GM18868 (cell line): Measurements from ENCODE around the gene SPNS2.

ENCODE experiments used
- ATAC-seq: cut with Tn5 transposase; IDR thresholded peaks from one replicate; pipeline ENCODE4 v1.9.1; 2021; ENCODE audit warnings: mild to moderate bottlenecking, moderate library complexity; ENCODE audit not compliant: unreplicated experiment

Gene SPNS2

DNA sequence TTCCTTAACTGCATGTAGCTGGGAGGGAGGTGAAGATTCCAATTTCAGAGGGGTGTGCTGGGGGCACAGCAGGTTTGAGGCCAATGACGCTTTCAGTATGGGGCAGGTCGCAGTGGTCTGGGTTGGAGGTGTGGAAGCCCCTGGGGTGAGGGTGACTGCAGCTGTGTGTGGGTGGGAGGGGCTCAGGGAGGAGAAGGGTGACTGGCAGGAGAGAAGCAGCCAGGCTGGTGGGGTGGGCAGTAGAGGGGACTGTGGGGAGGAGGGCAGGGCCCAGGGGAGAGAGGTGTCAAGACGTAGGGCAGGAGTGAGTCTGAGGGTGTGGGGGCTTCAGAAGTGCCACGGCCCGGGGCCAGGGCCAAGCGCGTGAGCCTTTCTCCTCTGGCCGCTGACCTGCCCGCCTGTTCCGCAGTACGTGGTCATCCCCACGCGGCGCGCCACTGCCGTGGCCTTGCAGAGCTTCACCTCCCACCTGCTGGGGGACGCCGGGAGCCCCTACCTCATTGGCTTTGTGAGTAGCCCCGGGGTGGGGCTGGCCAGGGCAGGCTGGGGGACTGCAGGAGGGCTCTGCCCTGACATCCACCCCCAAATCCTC, 37.1 kb downstream of the SPNS2 start:
- no peak for ATAC-seq

DNA sequence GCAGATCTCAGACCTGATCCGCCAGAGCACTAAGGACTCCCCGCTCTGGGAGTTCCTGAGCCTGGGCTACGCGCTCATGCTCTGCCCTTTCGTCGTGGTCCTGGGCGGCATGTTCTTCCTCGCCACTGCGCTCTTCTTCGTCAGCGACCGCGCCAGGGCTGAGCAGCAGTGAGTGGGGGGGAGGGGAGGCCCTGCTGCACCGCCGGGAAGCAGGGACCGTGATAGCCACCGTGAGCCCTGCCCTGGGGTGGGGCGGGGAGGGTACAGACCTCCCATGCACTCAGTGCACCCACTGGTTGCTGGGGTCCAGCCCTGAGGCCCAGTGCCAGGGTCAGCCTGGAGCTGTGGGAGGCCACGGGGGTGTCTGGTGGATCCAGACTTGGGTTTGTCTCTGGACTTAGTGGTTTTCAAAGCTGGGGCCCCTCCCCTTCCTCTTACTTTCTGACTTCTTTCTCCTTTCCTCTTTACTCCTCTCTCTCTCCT, 37.6 kb downstream of the SPNS2 start:
- no peak for ATAC-seq

DNA sequence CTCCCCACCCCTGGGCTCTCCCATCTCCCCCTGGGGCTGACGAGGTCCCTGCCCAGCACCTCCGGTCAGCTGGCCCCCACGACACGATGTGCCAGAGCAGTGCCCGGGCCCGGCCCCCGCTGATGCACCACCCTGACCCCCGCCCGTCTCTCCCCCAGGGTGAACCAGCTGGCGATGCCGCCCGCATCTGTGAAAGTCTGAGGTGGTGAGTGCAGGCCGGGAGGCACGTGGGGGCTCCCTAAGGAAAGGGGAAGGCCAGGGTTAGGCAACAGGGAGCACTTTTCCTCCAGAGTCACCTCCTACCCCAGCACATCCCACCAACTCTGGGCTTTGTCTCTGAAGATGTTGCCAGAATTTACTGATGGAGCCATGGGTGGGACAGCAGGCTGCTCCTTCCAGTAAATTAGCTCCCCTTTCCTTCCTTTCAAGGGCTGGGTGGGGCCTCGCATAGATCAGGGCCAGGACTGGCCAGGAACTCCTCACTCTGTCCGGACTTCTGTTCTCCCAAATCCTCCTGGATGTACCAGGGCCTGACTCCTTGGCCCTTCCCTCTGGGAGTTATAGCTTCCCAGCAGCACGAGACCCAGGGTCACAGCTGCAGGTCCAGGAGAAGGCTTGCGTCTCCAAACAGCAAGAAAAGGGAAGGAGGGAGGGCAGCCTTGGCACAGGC, 38.2 kb downstream of the SPNS2 start:
- no peak for ATAC-seq

DNA sequence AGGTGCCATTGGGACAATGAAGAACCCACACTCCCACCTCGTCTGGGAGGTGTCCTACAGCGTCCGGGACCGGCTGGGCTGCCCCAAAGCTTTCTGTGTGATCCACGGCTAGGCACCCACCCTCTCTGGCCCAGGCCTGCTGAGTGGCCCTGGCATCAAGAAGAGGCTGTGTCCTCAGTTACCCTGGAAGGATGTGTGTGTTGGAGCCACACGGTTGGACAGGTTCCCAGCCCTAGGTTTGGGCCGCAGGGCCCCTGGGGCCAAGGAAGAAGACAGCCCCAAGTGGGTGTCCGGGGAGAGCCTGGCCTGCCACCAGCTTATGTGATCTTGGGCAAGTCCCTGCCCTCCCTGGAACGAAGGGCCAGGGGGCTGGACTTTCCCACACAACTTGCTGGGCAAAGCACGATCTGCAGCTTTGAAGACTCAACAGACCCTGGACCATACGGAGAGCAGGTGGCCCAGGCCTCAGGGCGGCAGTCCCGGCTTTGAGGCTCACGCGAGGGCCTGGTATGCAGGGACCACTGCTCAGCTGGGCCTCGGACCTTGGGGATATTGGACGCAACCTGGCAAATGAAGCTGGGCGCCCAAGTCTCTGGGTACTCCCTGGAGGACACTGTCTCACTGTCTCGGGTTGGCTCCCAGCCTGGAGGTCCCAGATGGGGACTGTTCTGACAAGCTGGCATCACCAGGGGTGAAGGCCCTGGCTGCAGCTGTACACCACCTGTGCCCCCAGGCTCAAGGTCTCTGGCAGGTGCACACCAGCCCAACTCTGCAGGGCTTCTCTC, 39.0 kb downstream of the SPNS2 start:
- no peak for ATAC-seq

DNA sequence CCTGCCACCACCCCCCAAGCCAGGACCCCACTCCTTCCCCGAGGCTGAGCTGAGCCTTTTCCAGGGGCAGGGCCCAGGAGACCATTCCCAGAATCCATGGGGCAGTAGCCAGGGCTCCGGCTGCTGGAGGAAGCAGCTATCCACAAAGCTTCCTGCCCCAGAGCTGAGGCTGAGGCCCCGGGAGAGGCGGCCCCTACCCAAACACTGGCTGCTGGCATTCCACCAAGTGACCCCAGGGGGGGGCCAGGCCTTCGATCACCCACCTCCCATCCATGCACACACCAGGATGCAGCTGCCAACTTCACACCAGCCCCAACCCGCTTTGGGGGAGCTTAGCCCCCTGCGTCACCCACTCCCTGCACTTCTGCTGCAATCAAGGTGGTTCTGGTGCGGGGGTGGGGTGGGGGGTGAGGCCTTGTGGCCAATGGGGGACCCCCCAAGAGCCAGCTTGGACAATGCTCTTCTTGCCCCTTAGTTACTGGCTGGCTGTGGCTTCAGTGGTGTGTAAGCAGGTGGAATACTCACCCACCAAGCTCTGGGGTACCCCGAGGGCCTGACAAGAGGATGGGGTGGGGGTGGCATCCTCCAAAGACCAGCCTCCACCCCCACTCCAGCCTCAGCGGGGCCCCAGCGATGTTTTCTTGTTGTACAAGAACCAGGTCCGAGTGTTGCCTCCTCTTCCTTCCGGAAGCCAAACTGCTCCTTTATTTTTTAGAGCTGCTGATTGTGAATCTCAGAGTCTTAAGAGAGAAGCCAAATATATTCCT, 39.7 kb downstream of the SPNS2 start:
- no peak for ATAC-seq

DNA sequence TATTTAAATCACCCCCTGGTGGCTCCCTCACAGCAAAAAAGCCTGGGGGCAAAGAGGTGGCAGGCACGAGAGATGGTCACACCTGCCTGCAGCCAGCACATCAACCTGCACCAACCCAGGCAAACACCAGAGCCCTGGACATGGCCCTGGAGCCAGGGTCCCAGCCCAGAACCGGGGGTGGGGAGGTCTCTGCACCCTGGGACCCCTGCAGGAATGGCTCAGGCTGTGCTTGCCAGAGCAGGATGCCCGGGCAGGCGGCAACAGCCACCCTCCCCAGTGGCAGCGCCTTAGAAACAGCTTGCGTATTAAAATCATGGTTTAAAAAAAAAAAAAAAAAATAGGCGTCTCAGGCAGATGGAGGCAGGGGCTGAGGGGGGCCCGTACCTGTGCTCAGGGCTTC, 40.3 kb downstream of the SPNS2 start:
- ATAC-seq: no peak

DNA sequence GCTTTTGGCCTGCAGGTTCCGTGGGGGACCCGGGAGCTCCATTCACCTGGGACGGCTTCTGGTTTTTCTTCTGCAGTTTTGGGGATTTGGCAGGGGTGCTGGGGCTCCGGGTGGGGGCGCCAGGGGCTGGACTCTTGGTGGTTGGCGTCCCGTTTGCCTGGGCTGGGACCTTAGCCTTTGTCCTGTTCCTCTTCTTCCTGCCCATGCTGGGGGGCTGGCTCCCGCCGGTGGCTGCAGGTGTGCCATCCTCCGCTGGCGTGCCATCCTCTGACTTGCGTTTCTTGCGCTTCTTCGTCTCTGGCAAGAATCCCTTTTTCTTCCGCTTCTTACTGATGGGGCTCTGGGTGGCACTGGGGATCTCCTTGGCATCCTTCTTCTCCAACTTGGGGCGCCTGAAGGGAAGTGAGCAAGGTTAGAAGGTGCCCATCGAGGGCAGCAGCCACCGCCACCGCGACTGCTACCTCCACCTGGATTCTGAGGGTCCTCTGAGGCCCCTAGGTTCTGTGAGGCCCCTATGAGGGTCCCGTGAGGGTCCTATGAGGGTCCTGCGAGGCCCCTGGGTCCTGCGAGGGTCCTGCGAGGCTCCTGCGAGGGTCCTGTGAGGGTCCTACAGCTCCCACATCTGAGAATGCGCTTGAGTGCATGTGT, 41.0 kb downstream of the SPNS2 start:
- no peak for ATAC-seq

DNA sequence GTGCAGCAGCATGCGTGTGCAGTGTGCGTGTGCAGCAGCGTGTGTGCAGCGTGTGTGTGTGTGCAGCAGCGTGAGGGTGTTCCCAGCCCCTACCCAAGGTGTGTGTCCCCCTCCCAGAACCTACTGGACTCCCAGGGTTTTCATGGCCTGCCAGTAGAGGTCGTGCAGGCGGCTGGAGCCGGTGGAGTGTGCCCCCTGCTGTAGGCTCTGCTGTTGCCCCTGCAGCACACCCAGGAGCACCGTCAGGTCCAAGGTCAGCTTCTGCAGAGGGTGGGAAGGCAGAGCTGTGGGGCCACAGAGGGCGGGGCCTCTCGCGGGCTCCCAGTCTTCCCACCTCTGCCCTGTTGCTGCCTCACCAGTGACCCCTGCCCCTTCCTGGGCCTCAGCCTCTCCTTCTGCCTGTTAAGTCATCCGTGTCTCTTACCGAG, 41.6 kb downstream of the SPNS2 start:
- no peak for ATAC-seq

DNA sequence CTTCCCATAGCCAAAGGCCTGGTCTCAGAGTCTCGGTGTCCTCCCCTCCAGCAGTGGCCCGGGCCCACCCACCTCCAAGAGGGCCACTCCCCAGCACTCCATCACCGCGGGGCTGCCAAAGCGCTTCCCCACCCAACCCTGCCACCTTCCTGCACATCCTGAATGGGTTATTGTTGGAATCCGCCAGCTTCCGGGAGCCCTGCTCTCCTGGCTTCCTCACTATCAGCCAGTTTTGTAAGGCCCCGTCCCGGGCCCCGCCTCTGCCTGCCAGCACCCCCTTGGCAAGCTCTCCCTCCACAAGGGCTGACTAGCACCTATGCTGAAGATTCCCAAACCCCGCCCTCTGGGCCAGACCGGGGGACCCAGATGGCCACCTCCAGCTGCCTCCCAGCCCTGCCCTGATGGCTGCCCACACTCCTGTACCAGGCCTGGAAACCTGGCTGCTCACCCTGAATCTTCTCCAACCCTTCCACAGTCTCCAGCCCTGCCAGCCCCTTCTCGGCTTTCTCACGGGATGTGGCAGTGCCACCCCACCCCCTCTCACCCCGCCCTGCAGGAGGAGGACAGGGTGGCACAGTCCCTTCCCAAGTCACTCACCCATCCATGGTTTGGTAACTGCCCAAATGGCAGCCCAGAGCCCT, 42.1 kb downstream of the SPNS2 start:
- no peak for ATAC-seq

DNA sequence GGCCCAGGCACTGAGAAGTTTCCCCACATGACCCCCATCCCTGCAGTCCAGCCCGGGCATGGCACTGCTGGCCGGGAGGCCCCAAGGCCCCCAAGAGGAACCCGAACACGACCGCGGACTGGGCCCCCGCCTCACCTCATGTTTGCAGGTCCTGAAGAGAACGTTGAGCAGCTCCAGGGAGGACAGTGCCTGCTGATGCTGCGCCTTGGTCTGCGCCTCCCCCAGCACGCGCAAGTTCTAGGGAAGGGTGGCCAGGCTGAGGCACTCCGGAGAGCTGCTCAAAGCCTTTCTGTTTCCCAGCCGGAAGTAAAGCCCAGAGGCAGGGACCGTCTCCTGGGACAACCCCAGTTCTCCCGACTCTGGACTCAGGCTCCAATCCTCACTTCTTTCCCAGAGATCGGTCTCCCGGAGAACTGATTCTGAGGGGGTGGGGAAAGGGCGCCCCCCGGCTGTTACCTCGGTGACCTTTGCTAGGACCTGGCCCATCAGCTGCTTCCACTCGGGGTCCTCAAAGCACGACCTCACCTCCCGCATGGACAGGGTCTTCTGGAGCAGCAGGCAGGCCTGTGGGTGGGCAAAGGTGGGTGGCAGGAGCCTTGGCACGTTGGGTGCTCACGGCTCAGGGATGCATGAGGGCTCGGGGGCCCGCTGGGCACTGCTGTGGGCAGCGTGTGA, 42.8 kb downstream of the SPNS2 start:
- no peak for ATAC-seq

DNA sequence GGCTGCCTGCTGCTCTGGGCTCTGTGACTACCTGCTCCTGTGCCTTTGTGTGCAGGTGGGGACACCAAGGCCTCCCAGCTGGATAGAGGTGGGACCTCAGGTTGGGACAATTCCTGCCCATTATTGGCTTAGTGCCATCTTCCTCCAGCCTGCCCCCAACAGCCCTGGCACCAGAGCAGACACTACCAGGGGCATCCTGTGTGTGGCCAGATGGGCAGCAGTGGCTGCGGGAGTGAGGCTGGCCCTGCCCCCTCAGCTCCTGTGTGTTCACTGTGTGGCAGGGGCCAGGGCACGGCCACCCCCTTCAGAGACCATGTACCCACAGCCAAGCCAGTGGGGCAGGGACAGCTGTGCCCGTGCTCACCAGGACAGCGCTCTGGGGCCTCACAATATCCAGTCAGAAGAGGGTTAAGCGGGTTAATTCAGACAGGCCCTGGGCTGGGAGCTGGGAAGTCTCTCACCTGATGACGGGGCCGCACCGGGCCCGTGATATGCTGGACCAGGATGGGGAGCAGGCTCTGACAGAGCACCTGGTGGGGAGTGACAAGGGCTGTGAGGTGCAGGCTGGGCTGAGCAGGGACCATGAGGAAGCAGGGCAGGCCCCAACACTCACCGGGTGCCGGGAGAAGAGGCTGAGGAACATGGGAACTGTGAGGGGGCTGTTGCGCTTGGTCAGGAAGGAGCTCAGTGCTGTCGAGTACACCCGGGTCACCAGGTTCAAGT, 43.5 kb downstream of the SPNS2 start:
- ATAC-seq: no peak

DNA sequence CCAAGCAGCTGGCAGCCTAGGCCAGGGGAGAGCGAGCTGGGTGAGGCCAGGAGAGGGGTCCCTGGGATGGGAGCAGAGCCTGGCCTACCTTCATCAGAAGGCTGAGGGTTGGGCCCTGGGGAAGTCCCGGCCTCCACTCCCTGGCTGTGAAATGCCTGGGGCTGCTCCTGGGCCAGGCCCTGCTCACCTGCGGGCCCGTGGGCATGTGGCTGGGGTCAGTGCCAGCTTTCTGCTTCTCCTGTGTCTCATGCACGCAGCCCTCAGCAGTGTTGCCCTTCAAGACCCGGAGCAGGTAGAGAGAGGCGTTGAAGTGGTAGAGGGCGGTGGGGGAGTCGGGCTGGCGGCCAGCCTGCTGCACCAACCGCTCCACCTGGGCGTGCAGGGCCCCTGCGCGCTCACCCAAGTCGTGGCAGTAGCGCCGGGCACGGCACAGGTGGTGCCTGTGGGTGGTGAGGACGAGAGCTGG, 44.1 kb downstream of the SPNS2 start:
- ATAC-seq: no peak

DNA sequence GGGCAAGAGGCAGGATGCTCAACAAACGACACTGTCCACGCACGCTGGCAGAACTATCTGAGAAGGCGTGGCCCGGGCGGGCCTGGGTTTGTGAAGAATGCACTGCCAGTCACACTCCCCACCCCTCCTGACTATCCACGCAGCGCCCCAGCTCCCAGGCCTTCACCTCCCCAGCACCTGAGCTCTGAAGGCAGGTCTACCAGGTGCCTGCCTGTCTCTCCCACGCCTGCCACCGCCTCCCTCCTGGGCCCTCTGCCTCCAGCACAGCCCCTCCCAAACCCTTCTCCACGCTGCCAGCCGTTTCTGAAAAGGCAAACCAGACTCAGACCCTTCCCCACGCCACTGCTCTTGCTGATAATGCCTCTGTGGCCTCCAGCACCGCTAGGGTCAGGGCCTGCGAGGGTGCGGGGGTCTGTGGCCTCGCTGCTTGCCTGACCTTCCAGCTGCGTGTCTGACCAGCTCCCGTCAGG, 44.9 kb downstream of the SPNS2 start:
- ATAC-seq: no peak

DNA sequence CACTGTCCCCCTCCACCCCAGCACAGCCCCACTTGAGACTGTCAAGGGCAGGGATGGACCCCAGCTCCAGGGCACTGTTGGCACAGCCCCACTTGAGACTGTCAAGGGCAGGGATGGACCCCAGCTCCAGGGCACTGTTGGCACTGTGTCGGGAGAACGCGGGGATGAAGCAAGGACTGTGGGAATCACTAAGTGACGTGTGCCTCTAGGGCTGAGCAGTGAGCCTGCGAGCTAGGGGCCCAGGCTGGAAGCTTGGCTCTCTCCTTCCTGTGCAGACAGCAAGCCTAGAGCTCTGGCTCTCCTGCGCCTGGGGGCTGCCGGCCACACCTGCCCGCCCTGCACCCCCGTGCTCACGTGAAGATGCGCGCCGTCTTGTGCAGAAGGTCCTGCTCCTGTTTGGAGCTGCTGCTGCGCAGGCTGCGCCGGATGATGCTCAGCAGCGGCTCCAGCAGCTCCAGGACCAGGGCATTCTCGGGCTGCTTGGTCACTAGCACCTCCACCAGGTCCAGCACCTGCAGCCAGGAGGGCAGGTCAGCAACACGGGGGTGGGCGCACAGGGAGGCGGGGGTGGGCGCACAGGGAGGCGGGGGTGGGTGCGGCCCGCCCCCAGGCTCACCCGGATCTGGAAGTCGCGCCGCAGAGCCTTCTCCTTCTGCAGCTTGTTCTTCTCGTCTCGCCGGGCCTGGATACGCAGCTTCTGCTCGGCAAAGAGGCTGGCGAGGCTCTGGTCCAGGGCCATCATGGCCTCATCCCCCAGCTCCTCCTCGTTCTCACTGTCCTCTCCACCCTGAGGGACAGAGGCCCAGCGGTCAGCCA, 45.7 kb downstream of the SPNS2 start:
- no peak for ATAC-seq

DNA sequence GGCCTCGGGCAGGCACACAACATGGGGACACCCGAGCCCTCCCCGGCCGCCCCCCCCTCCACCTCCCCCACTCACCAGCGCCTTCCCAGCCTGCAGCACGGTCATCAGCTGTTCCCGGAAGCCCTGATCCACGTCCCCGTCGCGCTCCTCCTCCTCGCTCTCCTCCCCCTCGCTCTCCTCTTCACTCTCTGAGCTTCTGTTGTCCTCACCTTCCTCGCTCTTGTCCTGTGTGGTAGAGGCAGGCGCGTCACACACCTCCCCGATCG, 46.2 kb downstream of the SPNS2 start:
- no peak for ATAC-seq

DNA sequence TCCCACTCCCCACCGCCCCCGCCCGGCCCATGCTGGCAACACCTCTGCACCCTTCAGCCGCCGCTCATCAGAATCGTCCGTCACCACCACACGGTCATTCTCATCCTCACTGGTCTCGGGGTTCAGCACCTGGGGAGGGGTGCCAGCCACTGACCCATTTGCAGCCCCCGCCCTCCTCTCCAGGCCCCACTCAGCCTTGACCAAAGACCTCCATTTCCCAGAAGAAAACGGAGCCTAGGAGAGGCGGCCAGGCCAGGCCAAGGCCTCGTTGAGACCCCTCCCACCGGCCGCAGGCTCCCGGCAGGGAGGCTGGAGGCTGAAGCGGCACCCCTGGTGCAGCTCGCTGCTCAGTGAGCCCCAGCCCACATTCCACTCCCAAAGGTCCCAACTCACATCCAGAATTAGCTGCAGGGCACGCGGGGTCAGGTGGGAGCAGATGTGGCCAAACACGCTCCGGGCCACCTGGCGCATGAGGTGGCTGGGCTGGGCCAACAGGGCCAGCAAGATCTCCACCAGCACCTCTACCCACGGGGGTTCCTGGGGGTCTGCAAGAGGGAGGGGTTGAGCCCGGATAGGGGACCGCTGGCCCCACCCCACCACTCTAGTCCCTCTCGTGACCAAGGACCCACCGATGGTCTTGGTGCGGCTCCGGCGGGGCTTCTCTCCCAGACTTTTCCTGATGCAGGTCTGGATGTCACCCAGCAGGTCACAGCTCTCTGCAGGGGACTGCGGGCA, 46.7 kb downstream of the SPNS2 start:
- no peak for ATAC-seq

DNA sequence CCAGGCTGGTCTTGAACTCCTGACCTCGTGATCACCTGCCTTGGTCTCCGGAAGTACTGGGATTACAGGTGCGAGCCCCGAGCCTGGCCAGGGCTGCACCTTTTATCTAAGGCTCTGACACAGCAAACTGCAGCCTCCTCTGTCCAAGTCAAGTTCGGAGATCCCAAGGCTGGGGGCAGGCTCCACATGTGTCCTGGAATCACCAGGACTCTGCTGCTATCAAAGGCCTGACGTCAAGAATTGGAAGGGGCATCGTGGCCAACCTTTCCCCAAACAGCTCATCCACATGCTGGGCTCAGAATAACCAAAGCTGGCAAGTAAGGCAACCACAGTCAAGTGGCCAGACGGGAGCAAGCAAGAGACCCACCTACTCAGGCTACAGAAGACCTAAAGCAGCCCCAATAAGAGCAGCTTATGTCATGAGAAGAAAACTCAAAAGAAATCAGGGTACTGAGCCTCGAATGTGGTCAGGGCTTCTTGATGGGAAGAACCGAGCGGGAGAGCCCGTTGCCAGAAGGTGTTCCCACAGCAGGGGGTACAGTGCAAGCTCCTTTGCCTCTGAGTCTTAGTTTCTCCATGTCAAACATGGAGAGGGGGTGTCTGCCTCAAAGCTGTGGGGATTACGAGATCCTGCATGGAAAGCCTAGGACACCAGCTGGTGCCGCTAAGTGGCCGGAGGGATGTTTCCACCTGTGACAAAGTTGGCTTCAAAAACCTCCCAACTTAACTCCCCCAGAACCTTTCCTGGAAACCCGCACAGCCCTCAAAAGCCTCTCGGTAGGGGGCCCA, 48.6 kb downstream of the SPNS2 start:
- no peak for ATAC-seq
